Esophagus (tissue), 2 donors: ENCODE measurements around the gene C4orf51. TPM values are rescaled to one million over a fixed set of nuclear protein-coding genes. Genes with fewer than 3 reads are reported as not detected.
"Not testable (repeated sequence)": the region's sequence is repeated elsewhere in the genome, so short reads cannot be mapped to it uniquely, and the experiment has no call there.

Experiments
- H3K27ac ChIP-seq, 2 donors: one replicate each; pipeline ENCODE4 v1.5.1; 2013; ENCODE audit warnings: low read depth in 2 of 2, mild to moderate bottlenecking in 2 of 2, inconsistent platforms in 1 of 2, low read length in 1 of 2, moderate library complexity in 1 of 2
- H3K27me3 ChIP-seq, 2 donors: one replicate each; pipeline ENCODE4 v1.6.1; 2013; ENCODE audit warnings: low read length in 2 of 2, control low read depth in 1 of 2, mild to moderate bottlenecking in 1 of 2; ENCODE audit not compliant: insufficient read depth in 2 of 2, control insufficient read depth in 1 of 2
- H3K36me3 ChIP-seq, 2 donors: one replicate each; pipeline ENCODE4 v1.6.1; 2013; ENCODE audit warnings: low read length in 1 of 2; ENCODE audit not compliant: control insufficient read depth in 2 of 2, insufficient read depth in 2 of 2
- H3K4me1 ChIP-seq, 2 donors: one replicate each; pipeline ENCODE4 v1.6.1; 2013; ENCODE audit warnings: low read length in 1 of 2; ENCODE audit not compliant: control insufficient read depth in 2 of 2, insufficient read depth in 2 of 2
- H3K4me3 ChIP-seq, 2 donors: one replicate each; pipeline ENCODE4 v1.5.1; 2013; ENCODE audit warnings: low read length in 2 of 2, mild to moderate bottlenecking in 2 of 2, low read depth in 1 of 2, moderate library complexity in 1 of 2
- H3K9me3 ChIP-seq, 2 donors: one replicate each; pipeline ENCODE4 v1.6.1; 2013; ENCODE audit warnings: mild to moderate bottlenecking in 2 of 2, low read depth in 1 of 2, low read length in 1 of 2, moderate library complexity in 1 of 2; ENCODE audit not compliant: control insufficient read depth in 2 of 2, insufficient read depth in 1 of 2
- WGBS, 2 donors: extraction: QIAGEN DNeasy Blood & Tissue Kit; methylation state at CpG; one replicate each; pipeline ENCODE4 v1.1.7; 2013; 5-methylcytosine and 5-hydroxymethylcytosine counted together
- polyA plus RNA-seq, 2 donors: library from polyadenylated mRNA; stranded (reverse); fragments of 200-250 nt; gene quantifications; one replicate each; pipeline ENCODE4 v1.2.3, GENCODE V29; 2013
- donor health status: healthy with polysubstance abuse.
- donor health status: Bipolar disorder and iron deficiency.

C4orf51 gene
- not detected for polyA plus RNA-seq

DNA sequence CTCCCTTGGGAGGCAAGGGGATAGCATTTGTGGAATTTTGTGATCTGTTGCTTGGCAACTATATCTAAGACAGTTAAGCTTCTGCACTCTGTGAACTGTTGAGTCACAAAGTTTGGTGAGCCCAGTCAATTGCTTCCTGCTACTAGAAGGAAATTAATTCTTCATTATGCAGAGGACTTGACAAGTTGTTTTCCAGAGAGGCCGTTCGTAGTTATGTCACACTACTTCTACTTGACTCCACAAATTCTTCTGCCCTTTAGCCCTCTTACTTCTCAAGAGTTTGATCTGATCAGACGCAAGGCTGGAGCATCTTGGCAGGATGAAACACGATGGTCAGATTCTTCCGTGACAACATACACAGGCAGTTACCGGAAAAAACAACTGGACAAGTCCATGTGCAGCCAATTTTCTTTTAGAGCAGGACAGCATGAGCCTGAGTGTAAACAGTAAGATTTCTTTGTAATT lies at the start of gene C4orf51:
C4orf51 (plus strand) TSS at position 156 of the 465 bp plus-strand sequence; CDS start at position 214, 58 bp downstream.
- no peaks in the 10 kb centered on the region for H3K27me3 ChIP-seq
- no peak within 1 kb of the TSS for H3K4me3 ChIP-seq
- H3K27ac ChIP-seq: peak within 1 kb of the TSS; percentile 20 to 50
- H3K36me3 ChIP-seq: no peaks in the 10 kb centered on the region
- no peaks in the 10 kb centered on the region for H3K4me1 ChIP-seq
- H3K9me3 ChIP-seq: no peaks in the 10 kb centered on the region
- WGBS, 2 donors: 31 to 35% methylated on average over 6 of the region's 6 CpGs

DNA sequence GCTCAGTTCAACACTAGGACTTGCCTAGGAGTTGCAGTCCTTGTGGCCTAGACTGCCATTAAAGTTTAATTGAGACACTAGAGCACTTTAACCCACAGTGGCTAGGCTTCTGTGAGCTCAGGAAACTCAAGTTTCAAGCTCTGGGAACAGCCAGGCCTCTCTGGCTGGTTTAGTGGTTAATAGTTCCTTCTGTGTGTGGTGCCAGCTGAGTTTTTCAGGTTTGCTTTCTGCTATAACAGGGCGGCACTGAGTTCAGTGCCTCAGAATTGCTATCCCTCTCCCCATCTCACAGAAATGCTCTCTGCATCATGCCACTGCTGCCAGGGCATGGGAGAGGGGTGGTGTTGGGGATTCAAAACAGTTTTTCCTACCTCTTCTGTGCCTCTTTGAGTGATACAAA lies 44.8 kb upstream of the C4orf51 start:
- H3K4me3 ChIP-seq: no peak overlapping the region
- 81 to 94% methylated on average over 1 of the region's 1 CpG for WGBS, 2 donors

DNA sequence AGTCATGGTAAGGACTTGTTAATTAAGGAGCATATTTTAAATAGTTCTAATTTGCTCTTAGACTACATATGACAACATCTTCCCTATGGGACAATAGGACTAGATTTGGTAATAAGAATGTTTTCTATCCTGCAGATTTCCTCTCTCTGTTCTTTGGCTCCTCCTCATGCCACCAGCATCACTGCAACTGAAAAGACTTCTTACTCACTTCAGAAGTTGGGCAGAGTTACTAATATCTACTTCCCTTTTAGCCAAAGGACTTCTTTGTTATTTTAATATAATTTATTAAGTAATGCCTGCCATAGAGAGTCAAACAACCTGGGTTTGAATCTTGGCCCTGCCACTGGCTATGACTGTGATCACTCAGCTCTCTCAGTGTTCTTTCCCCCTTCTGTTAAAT lies 44.3 kb upstream of the C4orf51 start:
- no peaks in the 10 kb centered on the region for H3K4me1 ChIP-seq
- H3K9me3 ChIP-seq: no peaks in the 10 kb centered on the region
- H3K27ac ChIP-seq: no peak overlapping the region
- H3K4me3 ChIP-seq: no peak overlapping the region
- no peaks in the 10 kb centered on the region for H3K36me3 ChIP-seq
- H3K27me3 ChIP-seq: no peaks in the 10 kb centered on the region

More for the DNA sequence above, 44.8 kb upstream of the C4orf51 start:
- H3K4me1 ChIP-seq: no peaks in the 10 kb centered on the region
- H3K27me3 ChIP-seq: no peaks in the 10 kb centered on the region
- no peak overlapping the region for H3K27ac ChIP-seq
- H3K9me3 ChIP-seq: no peaks in the 10 kb centered on the region
- H3K36me3 ChIP-seq: no peaks in the 10 kb centered on the region

DNA sequence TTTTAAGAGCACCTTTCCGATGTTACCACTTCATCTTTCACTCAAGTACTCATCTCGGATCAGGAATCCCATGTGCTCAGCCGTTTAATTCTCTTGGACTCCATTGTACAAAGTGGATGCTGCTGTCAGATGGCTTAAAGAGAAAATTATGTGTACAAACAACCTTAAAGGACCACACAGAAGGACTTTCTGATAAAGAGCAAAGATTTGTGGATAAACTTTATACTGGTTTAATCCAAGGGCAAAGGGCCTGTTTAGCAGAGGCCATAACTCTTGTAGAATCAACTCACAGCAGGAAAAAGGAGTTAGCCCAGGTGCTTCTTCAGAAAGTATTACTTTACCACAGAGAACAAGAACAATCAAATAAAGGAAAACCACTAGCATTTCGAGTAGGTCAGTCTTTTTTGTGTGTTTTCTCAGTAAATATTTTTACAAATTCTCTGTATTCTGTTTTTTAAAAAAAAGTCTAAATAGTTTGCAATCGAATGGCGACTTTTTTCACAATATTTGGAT lies 40.7 kb upstream of the C4orf51 start:
- 88% methylated on average over 6 of the region's 6 CpGs for WGBS, 2 donors
- H3K4me3 ChIP-seq: no peak overlapping the region
- H3K9me3 ChIP-seq: no peaks in the 10 kb centered on the region
- peaks cover 0 to 3% of the 10 kb centered on the region in 2 donors for H3K36me3 ChIP-seq
- no peaks in the 10 kb centered on the region for H3K27me3 ChIP-seq
- H3K27ac ChIP-seq: no peak overlapping the region
- no peaks in the 10 kb centered on the region for H3K4me1 ChIP-seq

DNA sequence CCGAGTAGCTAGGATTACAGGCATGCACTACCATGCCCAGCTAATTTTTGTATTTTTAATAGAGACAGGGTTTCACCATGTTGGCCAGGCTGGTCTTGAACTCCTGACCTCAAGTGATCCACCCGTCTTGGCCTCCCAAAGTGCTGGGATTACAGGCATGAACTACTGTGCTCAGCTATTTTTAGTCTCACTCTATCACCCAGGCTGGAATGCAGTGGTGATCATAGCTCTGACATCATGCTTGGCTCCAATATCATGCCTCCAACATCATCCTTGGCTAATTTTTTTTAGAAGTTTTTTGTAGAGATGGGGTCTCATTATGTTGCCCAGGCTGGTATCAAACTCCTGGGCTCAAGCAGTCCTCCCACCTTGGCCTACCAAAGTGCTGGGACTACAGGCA lies 39.7 kb upstream of the C4orf51 start:
- H3K27me3 ChIP-seq, H3K4me3 ChIP-seq, H3K27ac ChIP-seq, H3K9me3 ChIP-seq, H3K36me3 ChIP-seq, H3K4me1 ChIP-seq: not testable (repeated sequence)
- WGBS, 2 donors: 77 to 78% methylated on average over 2 of the region's 2 CpGs

DNA sequence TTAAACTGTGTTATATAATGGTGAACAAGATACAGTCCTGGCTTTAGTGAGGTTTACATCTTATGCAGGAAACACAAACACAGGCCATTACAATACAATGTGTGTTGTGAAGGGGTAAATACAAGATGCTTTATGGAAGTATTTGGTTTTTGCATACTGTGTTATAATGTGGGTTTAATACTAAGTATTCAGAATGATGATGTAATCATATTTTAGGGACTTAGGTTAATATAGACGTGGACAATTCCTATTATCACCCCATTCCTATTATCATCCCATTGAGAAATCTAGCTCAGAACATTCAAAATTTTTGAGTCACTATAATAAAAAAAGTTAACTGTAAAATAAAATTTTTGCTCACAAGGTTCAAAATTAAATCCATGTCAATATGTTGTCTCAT lies 36.7 kb upstream of the C4orf51 start:
- 89 to 96% methylated on average over 1 of the region's 1 CpG for WGBS, 2 donors
- Histone ChIP-seq H3K4me1 (no peaks in the 10 kb centered on the region), H3K36me3 (peaks cover 0 to 3% of the 10 kb centered on the region in 2 donors), H3K9me3 (no peaks in the 10 kb centered on the region), H3K4me3 (no peak overlapping the region), H3K27me3 (no peaks in the 10 kb centered on the region), H3K27ac (no peak overlapping the region)

DNA sequence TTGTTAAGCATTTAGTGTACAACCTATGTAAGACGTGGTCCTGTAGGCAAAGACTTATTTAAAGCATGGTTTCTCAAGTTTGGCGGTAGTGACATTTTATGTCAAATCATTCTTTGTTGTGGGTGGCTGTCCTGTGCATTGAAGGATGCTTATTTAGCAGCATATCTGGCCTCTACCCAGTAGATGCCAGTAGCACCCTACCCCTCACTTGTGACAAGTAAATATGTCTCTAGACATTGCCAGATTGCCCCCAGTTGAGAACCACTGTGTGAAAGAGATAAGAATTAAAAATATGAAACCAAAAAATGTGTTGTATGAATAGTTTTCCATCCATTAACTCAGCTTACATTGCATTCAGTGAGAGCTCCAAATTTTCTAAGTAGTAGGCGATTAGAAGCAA lies 35.2 kb upstream of the C4orf51 start:
- Histone ChIP-seq H3K4me3 (no peak overlapping the region), H3K27me3 (no peaks in the 10 kb centered on the region), H3K9me3 (no peaks in the 10 kb centered on the region), H3K27ac (no peak overlapping the region), H3K4me1 (no peaks in the 10 kb centered on the region), H3K36me3 (peaks cover 0 to 3% of the 10 kb centered on the region in 2 donors)
- WGBS, 2 donors: 94% methylated on average over 3 of the region's 3 CpGs

DNA sequence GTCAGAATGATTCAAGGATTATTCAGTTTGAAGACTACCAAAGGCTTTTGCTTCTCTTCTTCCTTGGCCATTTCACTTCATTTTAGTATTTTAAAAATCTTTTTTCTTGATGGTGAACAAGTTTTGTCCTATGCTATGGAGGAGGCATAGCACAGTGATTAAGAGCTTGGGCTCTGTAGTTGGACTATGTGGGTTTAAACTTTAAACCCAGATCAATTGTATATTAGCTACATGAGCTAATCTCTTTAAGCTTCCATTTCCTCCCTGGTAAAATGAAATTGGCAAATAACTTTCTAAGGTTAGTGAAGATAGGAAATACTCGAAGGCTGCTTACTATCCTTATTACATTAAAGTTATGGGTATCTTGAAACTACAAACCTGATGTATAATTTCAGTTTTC lies 23.8 kb upstream of the C4orf51 start:
- WGBS, 2 donors: 56 to 69% methylated on average over 1 of the region's 1 CpG
- Histone ChIP-seq H3K27me3 (no peaks in the 10 kb centered on the region), H3K36me3 (no peaks in the 10 kb centered on the region), H3K4me1 (no peaks in the 10 kb centered on the region), H3K9me3 (no peaks in the 10 kb centered on the region), H3K27ac (no peak overlapping the region), H3K4me3 (no peak overlapping the region)

DNA sequence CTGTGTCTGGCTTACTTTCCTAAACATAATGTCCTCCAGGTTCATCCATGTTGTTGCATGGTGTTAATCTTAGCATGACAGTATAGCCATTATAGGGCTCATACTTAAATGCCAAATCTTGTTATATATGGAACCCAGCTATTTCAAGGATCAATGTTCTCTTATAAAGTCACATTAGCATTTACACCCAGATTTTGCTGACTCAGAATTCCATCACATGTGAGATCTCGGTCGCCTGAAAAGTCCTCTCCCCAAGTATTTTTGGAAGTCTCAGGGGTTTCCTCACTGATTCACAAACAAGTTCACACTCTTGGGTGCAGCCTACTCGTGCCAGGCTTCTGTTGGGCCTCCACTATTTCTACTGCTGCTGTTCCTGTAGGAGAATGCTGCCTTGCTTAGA lies 19.9 kb upstream of the C4orf51 start:
- WGBS, 2 donors: 95 to 99% methylated on average over 3 of the region's 3 CpGs
- H3K4me3 ChIP-seq: no peak overlapping the region
- H3K27me3 ChIP-seq: no peaks in the 10 kb centered on the region
- no peaks in the 10 kb centered on the region for H3K9me3 ChIP-seq
- no peaks in the 10 kb centered on the region for H3K4me1 ChIP-seq
- no peak overlapping the region for H3K27ac ChIP-seq
- H3K36me3 ChIP-seq: no peaks in the 10 kb centered on the region

DNA sequence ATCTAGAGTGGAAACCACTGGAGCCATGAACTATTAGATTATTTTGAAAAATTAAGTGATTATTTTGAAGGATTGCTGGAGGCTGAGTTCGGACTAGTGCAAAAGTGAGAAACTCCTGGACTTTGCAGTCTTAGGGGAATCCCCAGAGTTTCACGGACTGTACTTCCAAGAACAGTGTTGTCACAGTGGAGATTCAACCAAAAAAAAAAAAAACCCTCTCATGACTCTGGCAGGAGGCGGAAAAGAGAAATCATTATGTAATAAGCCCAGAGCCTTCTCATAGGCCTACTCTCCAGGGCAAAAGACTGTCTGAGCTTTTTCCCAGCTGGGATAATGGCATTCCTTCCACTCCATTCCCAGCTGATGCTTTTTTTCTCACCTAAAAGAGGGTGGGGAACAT lies 16.8 kb upstream of the C4orf51 start:
- Histone ChIP-seq H3K27ac (no peak overlapping the region), H3K27me3 (no peaks in the 10 kb centered on the region), H3K9me3 (no peaks in the 10 kb centered on the region), H3K4me3 (no peak overlapping the region), H3K4me1 (no peaks in the 10 kb centered on the region), H3K36me3 (no peaks in the 10 kb centered on the region)
- WGBS, 2 donors: 73 to 80% methylated on average over 3 of the region's 3 CpGs
